Neural progenitor cell (in vitro differentiated cells): ENCODE results near the gene PDE8B.

Source experiments
- EZH2phosphoT487 ChIP-seq: fragments of 200-600 bp; sonication (generic); IDR thresholded peaks from 2 replicates; pipeline ENCODE4 v1.6.1; 2017; ENCODE audit warnings: antibody characterized with exemption
- TF ChIP-seq, protein P1 (sequence below): fragments of 200-600 bp; sonication (generic); IDR thresholded peaks from 2 replicates; pipeline ENCODE4 v1.5.1; 2017; ENCODE audit warnings: antibody characterized with exemption, mild to moderate bottlenecking

DNA sequence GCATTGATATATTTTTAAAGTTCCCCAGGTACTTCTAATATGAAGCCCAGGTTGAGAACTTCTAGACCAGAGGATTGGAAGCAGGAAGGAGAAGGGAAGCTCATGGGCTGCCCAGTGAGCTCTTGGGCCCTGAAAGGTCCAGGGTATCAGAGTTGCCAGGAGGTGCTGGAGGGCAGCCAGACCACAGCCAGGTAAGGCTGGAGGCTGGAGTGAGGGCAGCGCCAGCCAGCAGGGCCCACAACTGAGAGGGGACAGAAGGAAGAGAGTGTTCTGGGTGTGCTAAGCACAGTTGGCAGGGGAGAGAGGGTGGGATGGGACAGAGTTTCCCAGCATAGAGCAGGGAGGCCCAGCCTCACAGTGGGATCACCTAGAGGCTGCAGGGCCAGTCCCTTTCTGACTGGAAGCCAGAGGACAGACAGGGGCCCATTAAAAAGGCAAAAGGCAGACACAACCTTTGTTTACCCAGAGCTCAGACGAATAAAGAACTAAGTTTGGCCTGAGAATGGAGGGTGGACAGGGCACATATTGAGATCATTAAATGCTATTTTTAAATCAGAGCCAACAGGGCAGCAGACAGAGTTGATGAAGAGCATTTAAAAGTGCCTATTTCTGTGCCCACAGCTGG is 94.9 kb downstream of the PDE8B start:
- TF ChIP-seq, protein P1, sequence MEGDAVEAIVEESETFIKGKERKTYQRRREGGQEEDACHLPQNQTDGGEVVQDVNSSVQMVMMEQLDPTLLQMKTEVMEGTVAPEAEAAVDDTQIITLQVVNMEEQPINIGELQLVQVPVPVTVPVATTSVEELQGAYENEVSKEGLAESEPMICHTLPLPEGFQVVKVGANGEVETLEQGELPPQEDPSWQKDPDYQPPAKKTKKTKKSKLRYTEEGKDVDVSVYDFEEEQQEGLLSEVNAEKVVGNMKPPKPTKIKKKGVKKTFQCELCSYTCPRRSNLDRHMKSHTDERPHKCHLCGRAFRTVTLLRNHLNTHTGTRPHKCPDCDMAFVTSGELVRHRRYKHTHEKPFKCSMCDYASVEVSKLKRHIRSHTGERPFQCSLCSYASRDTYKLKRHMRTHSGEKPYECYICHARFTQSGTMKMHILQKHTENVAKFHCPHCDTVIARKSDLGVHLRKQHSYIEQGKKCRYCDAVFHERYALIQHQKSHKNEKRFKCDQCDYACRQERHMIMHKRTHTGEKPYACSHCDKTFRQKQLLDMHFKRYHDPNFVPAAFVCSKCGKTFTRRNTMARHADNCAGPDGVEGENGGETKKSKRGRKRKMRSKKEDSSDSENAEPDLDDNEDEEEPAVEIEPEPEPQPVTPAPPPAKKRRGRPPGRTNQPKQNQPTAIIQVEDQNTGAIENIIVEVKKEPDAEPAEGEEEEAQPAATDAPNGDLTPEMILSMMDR = no peak
- TF ChIP-seq EZH2phosphoT487 = no peak
